IMR-90 (cell line): ENCODE data around the gene IDH3A. TPM values are rescaled to one million over a fixed set of nuclear protein-coding genes. Genes with fewer than 3 reads are reported as not detected.

Source experiments
- ATAC-seq: fragments of 200-7000 bp; cut with Tn5 transposase; 2 replicates; pipeline ENCODE4 v1.9.1; 2020; ENCODE audit warnings: low read depth, mild to moderate bottlenecking, moderate library complexity
- BruUV-seq: library from RNA; stranded (reverse); fragments of 400-500 nt; replicated peaks from 2 replicates; lab custom pipeline; 2021; lab: Mats Ljungman, UMichigan
- CTCF ChIA-PET: fragments of 300-600 bp; formaldehyde crosslinking; extraction: SDS; loops from one replicate; lab custom pipeline; 2021; ENCODE audit warnings: antibody characterized with exemption; lab: Yijun Ruan, JAX
- POLR2A ChIA-PET: fragments of 300-600 bp; sonication (Branson Sonifier 250); formaldehyde crosslinking; loops from one replicate; lab custom pipeline; 2022; ENCODE audit warnings: antibody characterized with exemption; ENCODE audit not compliant: unreplicated experiment; lab: Charles Lee
- DNase-seq: peaks from one replicate; pipeline ENCODE4 v3.0.0; 2013
- H2AFZ ChIP-seq: replicated peaks from 2 replicates; pipeline ENCODE3; 2013; ENCODE audit warnings: low read length, mild to moderate bottlenecking; ENCODE audit not compliant: poor library complexity
- H2AK5ac ChIP-seq: 2 replicates; pipeline ENCODE4 v1.6.1; 2013; ENCODE audit warnings: low read depth, low read length, inconsistent platforms
- H2AK9ac ChIP-seq: replicated peaks from 2 replicates; pipeline ENCODE3; 2013; ENCODE audit warnings: mild to moderate bottlenecking, low read depth, low read length, moderate library complexity; ENCODE audit not compliant: poor library complexity
- H2BK120ac ChIP-seq: 2 replicates; pipeline ENCODE4 v1.6.1; 2013; ENCODE audit warnings: low read depth, low read length, inconsistent platforms
- H2BK15ac ChIP-seq: 3 replicates; pipeline ENCODE4 v1.6.1; 2013; ENCODE audit warnings: low read depth, low read length, inconsistent platforms
- H2BK20ac ChIP-seq: 2 replicates; pipeline ENCODE4 v1.6.1; 2013; ENCODE audit warnings: low read depth, mild to moderate bottlenecking, inconsistent platforms, low read length, moderate library complexity
- H2BK5ac ChIP-seq: 2 replicates; pipeline ENCODE4 v1.6.1; 2013; ENCODE audit warnings: mild to moderate bottlenecking, low read depth, low read length, inconsistent platforms; ENCODE audit not compliant: poor library complexity, severe bottlenecking
- H3K14ac ChIP-seq: replicated peaks from 2 replicates; pipeline ENCODE4 v1.6.1; 2013; ENCODE audit warnings: low read depth, low read length, inconsistent platforms
- H3K18ac ChIP-seq: 2 replicates; pipeline ENCODE4 v1.6.1; 2013; ENCODE audit warnings: low read depth, low read length, control low read depth
- H3K23ac ChIP-seq: 2 replicates; pipeline ENCODE4 v1.6.1; 2013; ENCODE audit warnings: low read depth, low read length, inconsistent platforms
- H3K27ac ChIP-seq: 2 replicates; pipeline ENCODE4 v1.5.1; 2013; ENCODE audit warnings: mild to moderate bottlenecking, control low read depth, low read length; ENCODE audit not compliant: insufficient read depth
- H3K27me3 ChIP-seq: 2 replicates; pipeline ENCODE4 v1.6.1; 2013; ENCODE audit warnings: low read length; ENCODE audit not compliant: control insufficient read depth, insufficient read depth
- H3K36me3 ChIP-seq: 2 replicates; pipeline ENCODE4 v1.6.1; 2013; ENCODE audit warnings: low read length, mixed read lengths; ENCODE audit not compliant: control insufficient read depth, insufficient read depth
- H3K4ac ChIP-seq: 2 replicates; pipeline ENCODE4 v1.6.1; 2013; ENCODE audit warnings: low read depth, low read length, inconsistent platforms
- H3K4me1 ChIP-seq: 2 replicates; pipeline ENCODE4 v1.6.1; 2013; ENCODE audit warnings: low read length, mixed read lengths; ENCODE audit not compliant: control insufficient read depth, insufficient read depth
- H3K4me2 ChIP-seq: 2 replicates; pipeline ENCODE4 v1.6.1; 2013; ENCODE audit warnings: low read depth, mild to moderate bottlenecking, control low read depth, low read length, moderate library complexity
- H3K4me3 ChIP-seq: 2 replicates; pipeline ENCODE4 v1.5.1; 2013; ENCODE audit warnings: low read depth, mild to moderate bottlenecking, control low read depth, low read length, moderate library complexity; ENCODE audit not compliant: insufficient read depth
- H3K56ac ChIP-seq: 2 replicates; pipeline ENCODE4 v1.6.1; 2013; ENCODE audit warnings: low read length, inconsistent platforms; ENCODE audit not compliant: insufficient read depth; ENCODE audit errors: extremely low read depth
- H3K79me1 ChIP-seq, 2 experiments: 2 replicates each; pipeline ENCODE4 v1.6.1; 2013; ENCODE audit warnings: low read length in 2 of 2, inconsistent platforms in 1 of 2, low read depth in 1 of 2
- H3K9ac ChIP-seq: 2 replicates; pipeline ENCODE4 v1.6.1; 2013; ENCODE audit warnings: low read depth, low read length, control low read depth
- H3K9me1 ChIP-seq: 2 replicates; pipeline ENCODE4 v1.6.1; 2013; ENCODE audit warnings: low read length, inconsistent platforms; ENCODE audit not compliant: insufficient read depth
- H3K9me3 ChIP-seq: 2 replicates; pipeline ENCODE4 v1.6.1; 2013; ENCODE audit warnings: low read length; ENCODE audit not compliant: control insufficient read depth, insufficient read depth
- H4K20me1 ChIP-seq: 2 replicates; pipeline ENCODE4 v1.6.1; 2013; ENCODE audit warnings: low read length, inconsistent platforms; ENCODE audit not compliant: insufficient read depth
- H4K5ac ChIP-seq: 2 replicates; pipeline ENCODE4 v1.6.1; 2013; ENCODE audit warnings: mild to moderate bottlenecking, low read depth, low read length, control low read depth
- H4K8ac ChIP-seq, 2 experiments: 2 replicates each; pipeline ENCODE4 v1.6.1; 2013; ENCODE audit warnings: low read depth in 2 of 2, low read length in 2 of 2, control low read depth in 1 of 2, inconsistent platforms in 1 of 2
- H4K91ac ChIP-seq: 2 replicates; pipeline ENCODE4 v1.6.1; 2013; ENCODE audit warnings: low read depth, low read length, inconsistent platforms; ENCODE audit not compliant: insufficient read depth
- FOS ChIP-seq: fragments of 150-350 bp; IDR thresholded peaks from 2 replicates; pipeline ENCODE4 v1.6.1; 2016; ENCODE audit warnings: low read depth, low read length
- MAFK ChIP-seq: IDR thresholded peaks from 2 replicates; pipeline ENCODE4 v1.6.1; 2012; ENCODE audit warnings: low read depth, low read length, improper control_type of control experiment
- MAZ ChIP-seq: IDR thresholded peaks from 2 replicates; pipeline ENCODE4 v1.6.1; 2012; ENCODE audit warnings: low read depth, mild to moderate bottlenecking, low read length, improper control_type of control experiment, moderate library complexity, borderline replicate concordance
- RCOR1 ChIP-seq: IDR thresholded peaks from 2 replicates; pipeline ENCODE4 v1.6.1; 2012; ENCODE audit warnings: mild to moderate bottlenecking, low read length, improper control_type of control experiment; ENCODE audit not compliant: insufficient replicate concordance
- RFX5 ChIP-seq: IDR thresholded peaks from 2 replicates; pipeline ENCODE4 v1.8.0; 2012; ENCODE audit warnings: low read depth, mild to moderate bottlenecking, low read length, moderate library complexity
- SMC3 ChIP-seq: fragments of 150-350 bp; IDR thresholded peaks from 2 replicates; pipeline ENCODE4 v1.6.1; 2016; ENCODE audit warnings: low read depth, mild to moderate bottlenecking, antibody characterized with exemption, low read length, moderate library complexity
- USF2 ChIP-seq: fragments of 150-350 bp; IDR thresholded peaks from 2 replicates; pipeline ENCODE4 v1.6.1; 2017; ENCODE audit warnings: mild to moderate bottlenecking, antibody characterized with exemption, low read length, low read depth
- WGBS, 2 experiments: methylation state at CpG; one replicate each; pipeline versions ENCODE4 v1.1.5 to v1.1.7; 2013; ENCODE audit warnings: missing lambda C conversion rate in 2 of 2; ENCODE audit not compliant: insufficient read length in 1 of 2; ENCODE audit errors: extremely low coverage in 2 of 2; 5-methylcytosine and 5-hydroxymethylcytosine counted together
- dilution Hi-C: fragments of 300-500 bp; cut with HindIII; formaldehyde crosslinking; loops from one replicate; pipeline ENCODE4 v1.14.3; 2018; ENCODE audit warnings: low sequenced_read_pairs; ENCODE audit not compliant: unreplicated experiment
- in situ Hi-C: fragments of 300-500 bp; cut with MboI; formaldehyde crosslinking; loops from 3 replicates; pipeline ENCODE4 v1.14.3; 2019; ENCODE audit warnings: low sequenced_read_pairs, inconsistent platforms, mixed read lengths
- intact Hi-C: fragments of 100-400 bp; cut with micrococcal nuclease; formaldehyde crosslinking; loops from 2 replicates; pipeline ENCODE4 v1.10.0; 2022
- polyA plus RNA-seq, 3 experiments: library from polyadenylated mRNA; depleted of rRNA; stranded (reverse); fragments of >200 nt; gene quantifications; 2 replicates each; pipeline ENCODE4 v1.2.3, GENCODE V29; 2012; ENCODE audit warnings: low replicate concordance in 1 of 3
- total RNA-seq: library from RNA; depleted of rRNA; stranded (reverse); fragments of >200 nt; gene quantifications from 2 replicates; pipeline ENCODE4 v1.2.3, GENCODE V29; 2012
- TF ChIP-seq, protein P1 (sequence below): fragments of 150-350 bp; IDR thresholded peaks from 2 replicates; pipeline ENCODE4 v1.6.1; 2016; ENCODE audit warnings: low read depth, mild to moderate bottlenecking, low read length, moderate library complexity, borderline replicate concordance
- TF ChIP-seq, protein P2 (sequence below): conservative IDR thresholded peaks from 2 replicates; pipeline ENCODE4 v1.5.1; 2012; ENCODE audit warnings: mild to moderate bottlenecking, low read depth, low read length, improper control_type of control experiment

The IDH3A gene
- total and polyA plus RNA-seq, 2 of the 4 experiments (the other 2 are of a cell fraction): 34.5 to 47.7 TPM

DNA sequence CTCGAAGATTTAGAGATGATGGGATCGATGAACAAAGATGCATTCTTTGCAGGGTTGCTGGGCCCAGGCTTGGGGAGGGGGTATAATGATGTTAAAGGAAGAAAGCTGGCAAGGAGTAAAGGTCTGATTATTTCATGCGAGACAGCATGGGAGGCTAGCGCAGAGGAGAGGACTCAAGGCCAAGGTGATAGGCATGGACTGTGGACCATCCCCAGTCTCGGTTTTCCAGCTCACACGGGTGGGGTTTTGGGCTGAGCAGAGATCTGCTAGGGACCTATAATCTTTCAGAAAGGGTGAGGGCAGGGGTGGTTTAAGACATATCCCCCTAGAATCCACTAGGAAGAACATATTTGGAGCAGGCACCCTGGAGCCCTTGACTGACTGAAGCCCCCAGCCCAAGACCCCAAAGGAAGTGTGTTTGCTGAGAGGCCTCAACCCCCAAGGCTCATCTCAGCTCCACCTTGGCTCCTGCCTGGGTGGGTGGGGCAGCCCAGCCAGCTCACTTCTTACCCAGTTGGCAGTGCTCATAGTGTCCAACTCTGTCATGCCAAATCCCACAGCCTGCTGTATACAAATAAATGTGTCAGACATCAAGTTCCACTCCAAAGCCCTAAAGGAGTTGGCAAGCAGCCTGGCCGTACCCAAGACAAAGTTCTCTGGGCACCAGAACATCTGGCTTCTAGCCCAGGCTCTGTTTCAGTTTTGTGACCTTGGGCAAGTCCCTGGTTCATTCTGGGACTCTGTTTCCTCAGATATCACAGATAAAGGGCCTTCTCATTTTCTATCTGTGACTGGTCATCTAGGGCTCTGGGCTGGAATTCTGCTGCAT is 67.3 kb downstream of the IDH3A start (continued):
- TF ChIP-seq, protein P1, sequence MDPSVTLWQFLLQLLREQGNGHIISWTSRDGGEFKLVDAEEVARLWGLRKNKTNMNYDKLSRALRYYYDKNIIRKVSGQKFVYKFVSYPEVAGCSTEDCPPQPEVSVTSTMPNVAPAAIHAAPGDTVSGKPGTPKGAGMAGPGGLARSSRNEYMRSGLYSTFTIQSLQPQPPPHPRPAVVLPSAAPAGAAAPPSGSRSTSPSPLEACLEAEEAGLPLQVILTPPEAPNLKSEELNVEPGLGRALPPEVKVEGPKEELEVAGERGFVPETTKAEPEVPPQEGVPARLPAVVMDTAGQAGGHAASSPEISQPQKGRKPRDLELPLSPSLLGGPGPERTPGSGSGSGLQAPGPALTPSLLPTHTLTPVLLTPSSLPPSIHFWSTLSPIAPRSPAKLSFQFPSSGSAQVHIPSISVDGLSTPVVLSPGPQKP: no peak

DNA sequence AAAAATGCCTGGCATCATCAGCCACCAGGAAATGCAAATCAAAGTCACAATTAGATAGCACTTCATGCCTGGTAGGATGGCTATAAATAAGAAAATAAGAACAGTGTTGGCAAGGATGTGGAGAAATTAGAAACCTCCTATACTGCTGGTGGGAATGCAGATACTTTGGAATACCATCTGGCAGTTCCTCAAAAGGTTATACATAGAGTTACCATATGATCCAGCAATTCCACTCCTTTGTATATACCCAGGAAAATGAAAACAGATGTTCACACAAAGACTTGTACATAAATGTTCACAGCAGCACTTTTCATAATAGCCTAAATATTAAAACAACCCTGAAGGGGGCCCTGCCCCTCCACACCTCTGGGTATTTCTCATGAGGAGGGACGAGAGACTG is 71.6 kb downstream of the IDH3A start:
- Histone ChIP-seq H2AFZ (no peak overlapping the region), H3K9me1 (no peaks in the 10 kb centered on the region), H3K4ac (no peak overlapping the region), H3K9me3 (peaks cover 1% of the 10 kb centered on the region; the same call in 1 of the 2 replicates), H4K91ac (no peak overlapping the region), H3K36me3 (no peaks in the 10 kb centered on the region), H4K20me1 (no peaks in the 10 kb centered on the region), H2BK20ac (no peak overlapping the region), H2AK9ac (no peak overlapping the region), H3K23ac (no peak overlapping the region), H3K27me3 (peaks cover 24% of the 10 kb centered on the region), H3K4me2 (no peak overlapping the region), H3K27ac (no peak overlapping the region), H4K8ac (no peak overlapping the region), H3K79me1 (no peaks in the 10 kb centered on the region), H3K4me1 (no peaks in the 10 kb centered on the region), H3K14ac (no peak overlapping the region), H2BK5ac (no peak overlapping the region), H4K5ac (no peak overlapping the region), H3K18ac (no peak overlapping the region), H3K56ac (no peak overlapping the region), H3K4me3 (no peak overlapping the region), H2AK5ac (no peak overlapping the region), H3K9ac (no peak overlapping the region), H2BK120ac (no peak overlapping the region), H2BK15ac (no peak overlapping the region)
- CTCF ChIA-PET: no interaction called here
- DNase-seq (peak; percentile 6), ATAC-seq (no peak)
- in situ Hi-C loops: no loop called here
- dilution Hi-C loops: no loop called here
- TF ChIP-seq, protein P2, sequence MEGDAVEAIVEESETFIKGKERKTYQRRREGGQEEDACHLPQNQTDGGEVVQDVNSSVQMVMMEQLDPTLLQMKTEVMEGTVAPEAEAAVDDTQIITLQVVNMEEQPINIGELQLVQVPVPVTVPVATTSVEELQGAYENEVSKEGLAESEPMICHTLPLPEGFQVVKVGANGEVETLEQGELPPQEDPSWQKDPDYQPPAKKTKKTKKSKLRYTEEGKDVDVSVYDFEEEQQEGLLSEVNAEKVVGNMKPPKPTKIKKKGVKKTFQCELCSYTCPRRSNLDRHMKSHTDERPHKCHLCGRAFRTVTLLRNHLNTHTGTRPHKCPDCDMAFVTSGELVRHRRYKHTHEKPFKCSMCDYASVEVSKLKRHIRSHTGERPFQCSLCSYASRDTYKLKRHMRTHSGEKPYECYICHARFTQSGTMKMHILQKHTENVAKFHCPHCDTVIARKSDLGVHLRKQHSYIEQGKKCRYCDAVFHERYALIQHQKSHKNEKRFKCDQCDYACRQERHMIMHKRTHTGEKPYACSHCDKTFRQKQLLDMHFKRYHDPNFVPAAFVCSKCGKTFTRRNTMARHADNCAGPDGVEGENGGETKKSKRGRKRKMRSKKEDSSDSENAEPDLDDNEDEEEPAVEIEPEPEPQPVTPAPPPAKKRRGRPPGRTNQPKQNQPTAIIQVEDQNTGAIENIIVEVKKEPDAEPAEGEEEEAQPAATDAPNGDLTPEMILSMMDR: no peak
- TF ChIP-seq, protein P1: no peak
- TF ChIP-seq RFX5 (no peak), MAZ (no peak), USF2 (no peak), MAFK (no peak), SMC3 (no peak), FOS (no peak), RCOR1 (no peak)
- intact Hi-C loops: no loop called here
- WGBS, 2 experiments: no CpG with 5 or more reads among the region's 1 CpG
- POLR2A ChIA-PET: no interaction called here
- BruUV-seq: no TSS peak
